ENCODE data around the gene STARD5. TPM values are rescaled to one million over a fixed set of nuclear protein-coding genes. Genes with fewer than 3 reads are reported as not detected.

The STARD5 gene
- total and polyA plus RNA-seq, 2 of the 4 experiments (the other 2 are of a cell fraction), result 5.0 to 22.8 TPM

DNA sequence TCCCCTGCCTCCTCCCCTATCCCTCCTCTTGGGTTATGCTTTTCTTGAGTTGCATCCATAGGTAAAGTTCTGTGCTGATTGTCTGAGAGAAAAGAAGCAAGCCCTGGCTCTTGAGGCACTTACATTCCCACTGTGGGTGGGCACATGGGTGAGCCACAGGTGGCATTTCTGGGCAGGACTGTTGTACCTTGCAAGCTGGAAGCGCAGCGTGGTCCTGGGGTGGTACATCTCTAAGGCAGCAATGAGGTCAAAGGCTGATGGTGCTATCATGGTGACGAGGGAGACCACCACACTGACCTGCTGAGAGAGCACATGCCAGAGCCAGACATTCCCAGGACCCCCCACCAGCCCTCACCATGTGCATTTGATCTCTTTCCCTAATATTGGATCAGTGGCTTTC lies 25.3 kb upstream of the STARD5 start:
- H2BK120ac ChIP-seq (ENCODE audit: low read depth, low read length), result no peak overlapping the region
- no peak overlapping the region for H4K5ac ChIP-seq (ENCODE audit: low read depth, low read length)
- ATAC-seq (ENCODE audit: low read depth) (no peak), DNase-seq (no peak)
- no peak overlapping the region for H2BK20ac ChIP-seq (ENCODE audit: low read depth, low read length)
- H4K20me1 ChIP-seq (ENCODE audit: insufficient read depth, low read length), result no peaks in the 10 kb centered on the region
- BruUV-seq (replicated peaks), result no TSS peak
- H4K91ac ChIP-seq (ENCODE audit: insufficient read depth, low read depth, low read length), result no peak overlapping the region
- H3K4me2 ChIP-seq (ENCODE audit: low read depth, low read length), result no peak overlapping the region
- intact Hi-C loops (cut with micrococcal nuclease) (no loop called here), dilution Hi-C loops (cut with HindIII; ENCODE audit: low sequenced_read_pairs, unreplicated experiment) (no loop called here), in situ Hi-C loops (cut with MboI; ENCODE audit: low sequenced_read_pairs) (loop anchor here (10.0 kb wide), 1 partner anchor 46 kb away; no protein-coding TSS in a partner anchor)
- H3K27ac ChIP-seq (ENCODE audit: insufficient read depth, low read length), result no peak overlapping the region
- H3K4ac ChIP-seq (ENCODE audit: low read depth, low read length), result no peak overlapping the region
- ChIA-PET POLR2A (ENCODE audit: unreplicated experiment) (no interaction called here), CTCF (no interaction called here)
- H3K79me1 ChIP-seq (ENCODE audit: low read depth in 1 of 2, low read length in 2 of 2), result no peaks in the 10 kb centered on the region
- H3K9ac ChIP-seq (ENCODE audit: low read depth, low read length), result no peak overlapping the region
- H2BK15ac ChIP-seq (ENCODE audit: low read depth, low read length), result no peak overlapping the region
- H2AFZ ChIP-seq (replicated peaks; ENCODE audit: low read length, poor library complexity), result peak overlapping the region; percentile 15
- H3K4me1 ChIP-seq (ENCODE audit: control insufficient read depth, insufficient read depth, low read length), result no peaks in the 10 kb centered on the region
- H3K36me3 ChIP-seq (ENCODE audit: control insufficient read depth, insufficient read depth, low read length), result no peaks in the 10 kb centered on the region
- no peaks in the 10 kb centered on the region; the same call in none of the 2 replicates for H3K27me3 ChIP-seq (ENCODE audit: control insufficient read depth, insufficient read depth, low read length)
- WGBS, 2 experiments (ENCODE audit: extremely low coverage in 2 of 2, insufficient read length in 1 of 2), result no CpG with 5 or more reads among the region's 3 CpGs
- no peak overlapping the region for H3K56ac ChIP-seq (ENCODE audit: extremely low read depth, insufficient read depth, low read length)
- no peak overlapping the region for H3K14ac ChIP-seq (replicated peaks; ENCODE audit: low read depth, low read length)
- no peak overlapping the region for H4K8ac ChIP-seq (ENCODE audit: low read depth in 2 of 2, low read length in 2 of 2)
- H3K9me3 ChIP-seq (ENCODE audit: control insufficient read depth, insufficient read depth, low read length), result no peaks in the 10 kb centered on the region
- H2BK5ac ChIP-seq (ENCODE audit: low read depth, low read length, poor library complexity, severe bottlenecking), result no peak overlapping the region
- H3K9me1 ChIP-seq (ENCODE audit: insufficient read depth, low read length), result no peaks in the 10 kb centered on the region
- H3K23ac ChIP-seq (ENCODE audit: low read depth, low read length), result no peak overlapping the region
- no peak for TF ChIP-seq RFX5 (IDR thresholded peaks at IDR 0.05; ENCODE audit: low read depth, low read length)
- TF ChIP-seq, protein P1, sequence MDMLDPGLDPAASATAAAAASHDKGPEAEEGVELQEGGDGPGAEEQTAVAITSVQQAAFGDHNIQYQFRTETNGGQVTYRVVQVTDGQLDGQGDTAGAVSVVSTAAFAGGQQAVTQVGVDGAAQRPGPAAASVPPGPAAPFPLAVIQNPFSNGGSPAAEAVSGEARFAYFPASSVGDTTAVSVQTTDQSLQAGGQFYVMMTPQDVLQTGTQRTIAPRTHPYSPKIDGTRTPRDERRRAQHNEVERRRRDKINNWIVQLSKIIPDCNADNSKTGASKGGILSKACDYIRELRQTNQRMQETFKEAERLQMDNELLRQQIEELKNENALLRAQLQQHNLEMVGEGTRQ (IDR thresholded peaks at IDR 0.05; ENCODE audit: low read depth, low read length), result no peak
- TF ChIP-seq FOS (IDR thresholded peaks at IDR 0.05; ENCODE audit: low read depth, low read length), result no peak
- TF ChIP-seq BHLHE40 (IDR thresholded peaks at IDR 0.05; ENCODE audit: low read depth, low read length), result no peak
- TF ChIP-seq, protein P2, sequence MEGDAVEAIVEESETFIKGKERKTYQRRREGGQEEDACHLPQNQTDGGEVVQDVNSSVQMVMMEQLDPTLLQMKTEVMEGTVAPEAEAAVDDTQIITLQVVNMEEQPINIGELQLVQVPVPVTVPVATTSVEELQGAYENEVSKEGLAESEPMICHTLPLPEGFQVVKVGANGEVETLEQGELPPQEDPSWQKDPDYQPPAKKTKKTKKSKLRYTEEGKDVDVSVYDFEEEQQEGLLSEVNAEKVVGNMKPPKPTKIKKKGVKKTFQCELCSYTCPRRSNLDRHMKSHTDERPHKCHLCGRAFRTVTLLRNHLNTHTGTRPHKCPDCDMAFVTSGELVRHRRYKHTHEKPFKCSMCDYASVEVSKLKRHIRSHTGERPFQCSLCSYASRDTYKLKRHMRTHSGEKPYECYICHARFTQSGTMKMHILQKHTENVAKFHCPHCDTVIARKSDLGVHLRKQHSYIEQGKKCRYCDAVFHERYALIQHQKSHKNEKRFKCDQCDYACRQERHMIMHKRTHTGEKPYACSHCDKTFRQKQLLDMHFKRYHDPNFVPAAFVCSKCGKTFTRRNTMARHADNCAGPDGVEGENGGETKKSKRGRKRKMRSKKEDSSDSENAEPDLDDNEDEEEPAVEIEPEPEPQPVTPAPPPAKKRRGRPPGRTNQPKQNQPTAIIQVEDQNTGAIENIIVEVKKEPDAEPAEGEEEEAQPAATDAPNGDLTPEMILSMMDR (conservative IDR thresholded peaks at IDR 0.05; ENCODE audit: low read depth, low read length), result no peak
- no peak for TF ChIP-seq CHD1 (IDR thresholded peaks at IDR 0.05; ENCODE audit: low read depth, low read length)
- TF ChIP-seq MXI1 (IDR thresholded peaks at IDR 0.05; ENCODE audit: borderline replicate concordance, low read depth, low read length), result no peak
- no peak for TF ChIP-seq POLR2A (IDR thresholded peaks at IDR 0.05; ENCODE audit: low read depth, low read length)
- TF ChIP-seq RCOR1 (IDR thresholded peaks at IDR 0.05; ENCODE audit: insufficient replicate concordance, low read length), result no peak
- no peak for TF ChIP-seq SMC3 (IDR thresholded peaks at IDR 0.05; ENCODE audit: low read depth, low read length)
- TF ChIP-seq MAZ (IDR thresholded peaks at IDR 0.05; ENCODE audit: borderline replicate concordance, low read depth, low read length), result no peak
- TF ChIP-seq CEBPB (IDR thresholded peaks at IDR 0.05; ENCODE audit: low read depth, low read length), result no peak
- TF ChIP-seq MAFK (IDR thresholded peaks at IDR 0.05; ENCODE audit: low read depth, low read length), result no peak
- TF ChIP-seq NFE2L2 (IDR thresholded peaks at IDR 0.05; ENCODE audit: low read depth, low read length), result no peak
- TF ChIP-seq, protein P3, sequence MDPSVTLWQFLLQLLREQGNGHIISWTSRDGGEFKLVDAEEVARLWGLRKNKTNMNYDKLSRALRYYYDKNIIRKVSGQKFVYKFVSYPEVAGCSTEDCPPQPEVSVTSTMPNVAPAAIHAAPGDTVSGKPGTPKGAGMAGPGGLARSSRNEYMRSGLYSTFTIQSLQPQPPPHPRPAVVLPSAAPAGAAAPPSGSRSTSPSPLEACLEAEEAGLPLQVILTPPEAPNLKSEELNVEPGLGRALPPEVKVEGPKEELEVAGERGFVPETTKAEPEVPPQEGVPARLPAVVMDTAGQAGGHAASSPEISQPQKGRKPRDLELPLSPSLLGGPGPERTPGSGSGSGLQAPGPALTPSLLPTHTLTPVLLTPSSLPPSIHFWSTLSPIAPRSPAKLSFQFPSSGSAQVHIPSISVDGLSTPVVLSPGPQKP (IDR thresholded peaks at IDR 0.05; ENCODE audit: borderline replicate concordance, low read depth, low read length), result no peak
- H3K4me3 ChIP-seq (ENCODE audit: insufficient read depth, low read depth, low read length), result no peak overlapping the region
- H3K18ac ChIP-seq (ENCODE audit: low read depth, low read length), result no peak overlapping the region
- no peak overlapping the region for H2AK9ac ChIP-seq (replicated peaks; ENCODE audit: low read depth, low read length, poor library complexity)
- H2AK5ac ChIP-seq (ENCODE audit: low read depth, low read length), result no peak overlapping the region

Data from IMR-90 (cell line).